ENCODE results near the gene MS4A1.
"Not testable (repeated sequence)": the region's sequence is repeated elsewhere in the genome, so short reads cannot be mapped to it uniquely, and the experiment has no call there.

MS4A1 gene

GRCh38 chr11:60455531-60456042 lies at the start of gene MS4A1:
TSS of gene MS4A1 (plus strand) at chr11:60455847. CDS start at chr11:60462375, 6,528 bp downstream.
- Histone ChIP-seq H3K36me3 (replicated peaks) (no peaks in the 10 kb centered on the region), H3K9me3 (no peaks in the 10 kb centered on the region), H3K4me3 (no peak within 1 kb of the TSS), H3K4me1 (no peaks in the 10 kb centered on the region), H3K27me3 (ENCODE audit: low read depth) (no peaks in the 10 kb centered on the region)
- DNase-seq (ENCODE audit: low spot score in 2 of 2): no peak
- in situ Hi-C loops (cut with MboI; ENCODE audit: low sequenced_read_pairs): no loop called here

GRCh38 chr11:60420015-60420414 lies 35.6 kb upstream of the MS4A1 start:
- no peaks in the 10 kb centered on the region for H3K4me1 ChIP-seq
- H3K4me3 ChIP-seq: no peak overlapping the region
- no peaks in the 10 kb centered on the region for H3K36me3 ChIP-seq (replicated peaks)
- in situ Hi-C loops (cut with MboI; ENCODE audit: low sequenced_read_pairs): no loop called here
- no peaks in the 10 kb centered on the region for H3K9me3 ChIP-seq
- H3K27me3 ChIP-seq (ENCODE audit: low read depth): no peaks in the 10 kb centered on the region
- DNase-seq (ENCODE audit: low spot score in 2 of 2): no peak

- Histone ChIP-seq H3K4me3 (no peak overlapping the region), H3K27me3 (ENCODE audit: low read depth) (no peaks in the 10 kb centered on the region), H3K36me3 (replicated peaks) (no peaks in the 10 kb centered on the region), H3K4me1 (no peaks in the 10 kb centered on the region), H3K9me3 (no peaks in the 10 kb centered on the region)
- in situ Hi-C loops (cut with MboI; ENCODE audit: low sequenced_read_pairs): no loop called here
- no peak for DNase-seq (ENCODE audit: low spot score in 2 of 2)
Observed at GRCh38 chr11:60422609-60423008, 33.0 kb upstream of the MS4A1 start.

- Histone ChIP-seq H3K36me3 (replicated peaks) (no peaks in the 10 kb centered on the region), H3K4me1 (no peaks in the 10 kb centered on the region), H3K27me3 (ENCODE audit: low read depth) (no peaks in the 10 kb centered on the region), H3K4me3 (no peak overlapping the region), H3K9me3 (no peaks in the 10 kb centered on the region)
- DNase-seq (ENCODE audit: low spot score in 2 of 2): no peak
- in situ Hi-C loops (cut with MboI; ENCODE audit: low sequenced_read_pairs): no loop called here
Observed at GRCh38 chr11:60428517-60428916, 27.1 kb upstream of the MS4A1 start.

GRCh38 chr11:60429272-60429671 lies 26.4 kb upstream of the MS4A1 start, which contains the start of gene MS4A5:
TSS of gene MS4A5 (plus strand) at chr11:60429572. CDS start at chr11:60429675, 103 bp downstream.
- in situ Hi-C loops (cut with MboI; ENCODE audit: low sequenced_read_pairs): no loop called here
- H3K27me3 ChIP-seq (ENCODE audit: low read depth): no peaks in the 10 kb centered on the region; the same call in 1 of the 2 replicates

GRCh38 chr11:60431251-60431650 lies 24.4 kb upstream of the MS4A1 start:
- H3K27me3 ChIP-seq (ENCODE audit: low read depth): no peaks in the 10 kb centered on the region; the same call in 1 of the 2 replicates
- H3K4me1 ChIP-seq: no peaks in the 10 kb centered on the region
- no peaks in the 10 kb centered on the region for H3K9me3 ChIP-seq
- DNase-seq (ENCODE audit: low spot score in 2 of 2): no peak
- H3K36me3 ChIP-seq (replicated peaks): no peaks in the 10 kb centered on the region
- in situ Hi-C loops (cut with MboI; ENCODE audit: low sequenced_read_pairs): no loop called here
- no peak overlapping the region for H3K4me3 ChIP-seq

More at GRCh38 chr11:60429272-60429671, 26.4 kb upstream of the MS4A1 start, which contains the start of gene MS4A5:
- Histone ChIP-seq H3K4me1 (no peaks in the 10 kb centered on the region), H3K4me3 (no peak within 1 kb of the TSS), H3K36me3 (replicated peaks) (no peaks in the 10 kb centered on the region), H3K9me3 (no peaks in the 10 kb centered on the region)
- DNase-seq (ENCODE audit: low spot score in 2 of 2): no peak

GRCh38 chr11:60433401-60433800 lies 22.2 kb upstream of the MS4A1 start:
- H3K27me3 ChIP-seq (ENCODE audit: low read depth): no peaks in the 10 kb centered on the region; the same call in 1 of the 2 replicates
- no peaks in the 10 kb centered on the region for H3K4me1 ChIP-seq
- in situ Hi-C loops (cut with MboI; ENCODE audit: low sequenced_read_pairs): no loop called here
- DNase-seq (ENCODE audit: low spot score in 2 of 2): no peak
- H3K9me3 ChIP-seq: no peaks in the 10 kb centered on the region
- no peaks in the 10 kb centered on the region for H3K36me3 ChIP-seq (replicated peaks)
- H3K4me3 ChIP-seq: no peak overlapping the region

GRCh38 chr11:60447070-60447469 lies 8.6 kb upstream of the MS4A1 start:
- Histone ChIP-seq H3K9me3 (no peaks in the 10 kb centered on the region), H3K4me3 (no peak overlapping the region), H3K36me3 (replicated peaks) (no peaks in the 10 kb centered on the region), H3K4me1 (no peaks in the 10 kb centered on the region), H3K27me3 (ENCODE audit: low read depth) (no peaks in the 10 kb centered on the region)
- in situ Hi-C loops (cut with MboI; ENCODE audit: low sequenced_read_pairs): no loop called here
- no peak for DNase-seq (ENCODE audit: low spot score in 2 of 2)

- in situ Hi-C loops (cut with MboI; ENCODE audit: low sequenced_read_pairs): no loop called here
- Histone ChIP-seq H3K4me3 (no peak overlapping the region), H3K9me3 (no peaks in the 10 kb centered on the region), H3K36me3 (replicated peaks) (no peaks in the 10 kb centered on the region), H3K27me3 (ENCODE audit: low read depth) (no peaks in the 10 kb centered on the region), H3K4me1 (no peaks in the 10 kb centered on the region)
- no peak for DNase-seq (ENCODE audit: low spot score in 2 of 2)
Observed at GRCh38 chr11:60447846-60448245, 7.8 kb upstream of the MS4A1 start.

- H3K4me3 ChIP-seq; H3K4me1 ChIP-seq; in situ Hi-C loops (cut with MboI; ENCODE audit: low sequenced_read_pairs); H3K27me3 ChIP-seq (ENCODE audit: low read depth); DNase-seq (ENCODE audit: low spot score in 2 of 2); H3K9me3 ChIP-seq; H3K36me3 ChIP-seq (replicated peaks): not testable (repeated sequence)
Observed at GRCh38 chr11:60451185-60451584, 4.5 kb upstream of the MS4A1 start.

- in situ Hi-C loops (cut with MboI; ENCODE audit: low sequenced_read_pairs): no loop called here
- Histone ChIP-seq H3K4me1 (no peaks in the 10 kb centered on the region), H3K4me3 (no peak overlapping the region), H3K27me3 (ENCODE audit: low read depth) (no peaks in the 10 kb centered on the region), H3K9me3 (no peaks in the 10 kb centered on the region), H3K36me3 (replicated peaks) (no peaks in the 10 kb centered on the region)
- DNase-seq (ENCODE audit: low spot score in 2 of 2): no peak
Observed at GRCh38 chr11:60454212-60454611, 1.4 kb upstream of the MS4A1 start.

- in situ Hi-C loops (cut with MboI; ENCODE audit: low sequenced_read_pairs): no loop called here
- Histone ChIP-seq H3K9me3 (no peaks in the 10 kb centered on the region), H3K27me3 (ENCODE audit: low read depth) (no peaks in the 10 kb centered on the region), H3K4me3 (no peak overlapping the region), H3K4me1 (no peaks in the 10 kb centered on the region), H3K36me3 (replicated peaks) (no peaks in the 10 kb centered on the region)
- DNase-seq (ENCODE audit: low spot score in 2 of 2): no peak
Observed at GRCh38 chr11:60457576-60457975, 1.9 kb downstream of the MS4A1 start.

GRCh38 chr11:60459345-60459744 lies 3.7 kb downstream of the MS4A1 start:
- Histone ChIP-seq H3K27me3 (ENCODE audit: low read depth) (no peaks in the 10 kb centered on the region), H3K36me3 (replicated peaks) (no peaks in the 10 kb centered on the region), H3K4me1 (no peaks in the 10 kb centered on the region), H3K9me3 (no peaks in the 10 kb centered on the region), H3K4me3 (no peak overlapping the region)
- in situ Hi-C loops (cut with MboI; ENCODE audit: low sequenced_read_pairs): no loop called here
- no peak for DNase-seq (ENCODE audit: low spot score in 2 of 2)

- in situ Hi-C loops (cut with MboI; ENCODE audit: low sequenced_read_pairs): no loop called here
- Histone ChIP-seq H3K9me3 (no peaks in the 10 kb centered on the region), H3K4me3 (no peak overlapping the region), H3K4me1 (no peaks in the 10 kb centered on the region), H3K27me3 (ENCODE audit: low read depth) (no peaks in the 10 kb centered on the region), H3K36me3 (replicated peaks) (no peaks in the 10 kb centered on the region)
- no peak for DNase-seq (ENCODE audit: low spot score in 2 of 2)
Observed at GRCh38 chr11:60468829-60469228, 13.2 kb downstream of the MS4A1 start.

GRCh38 chr11:60469723-60470122 lies 14.1 kb downstream of the MS4A1 start:
- DNase-seq (ENCODE audit: low spot score in 2 of 2): no peak
- no peaks in the 10 kb centered on the region for H3K36me3 ChIP-seq (replicated peaks)
- H3K9me3 ChIP-seq: no peaks in the 10 kb centered on the region
- H3K4me1 ChIP-seq: no peaks in the 10 kb centered on the region
- in situ Hi-C loops (cut with MboI; ENCODE audit: low sequenced_read_pairs): no loop called here
- H3K27me3 ChIP-seq (ENCODE audit: low read depth): no peaks in the 10 kb centered on the region
- H3K4me3 ChIP-seq: no peak overlapping the region
